GM19193 (cell line): ENCODE data around the gene WDCP.

ENCODE experiments used
- POLR2A ChIP-seq: IDR thresholded peaks from 4 replicates; pipeline ENCODE4 v1.6.1; 2011; ENCODE audit not compliant: insufficient read depth, insufficient read length; ENCODE audit errors: extremely low read depth

WDCP gene, protein sequence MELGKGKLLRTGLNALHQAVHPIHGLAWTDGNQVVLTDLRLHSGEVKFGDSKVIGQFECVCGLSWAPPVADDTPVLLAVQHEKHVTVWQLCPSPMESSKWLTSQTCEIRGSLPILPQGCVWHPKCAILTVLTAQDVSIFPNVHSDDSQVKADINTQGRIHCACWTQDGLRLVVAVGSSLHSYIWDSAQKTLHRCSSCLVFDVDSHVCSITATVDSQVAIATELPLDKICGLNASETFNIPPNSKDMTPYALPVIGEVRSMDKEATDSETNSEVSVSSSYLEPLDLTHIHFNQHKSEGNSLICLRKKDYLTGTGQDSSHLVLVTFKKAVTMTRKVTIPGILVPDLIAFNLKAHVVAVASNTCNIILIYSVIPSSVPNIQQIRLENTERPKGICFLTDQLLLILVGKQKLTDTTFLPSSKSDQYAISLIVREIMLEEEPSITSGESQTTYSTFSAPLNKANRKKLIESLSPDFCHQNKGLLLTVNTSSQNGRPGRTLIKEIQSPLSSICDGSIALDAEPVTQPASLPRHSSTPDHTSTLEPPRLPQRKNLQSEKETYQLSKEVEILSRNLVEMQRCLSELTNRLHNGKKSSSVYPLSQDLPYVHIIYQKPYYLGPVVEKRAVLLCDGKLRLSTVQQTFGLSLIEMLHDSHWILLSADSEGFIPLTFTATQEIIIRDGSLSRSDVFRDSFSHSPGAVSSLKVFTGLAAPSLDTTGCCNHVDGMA

GRCh38 chr2:24046930-24047702 is at the start of gene WDCP:
Gene WDCP (minus strand): TSS chr2:24047391. CDS start chr2:24039494, 7,897 bp downstream.
- TF ChIP-seq POLR2A = peak; percentile 92

DNA sequence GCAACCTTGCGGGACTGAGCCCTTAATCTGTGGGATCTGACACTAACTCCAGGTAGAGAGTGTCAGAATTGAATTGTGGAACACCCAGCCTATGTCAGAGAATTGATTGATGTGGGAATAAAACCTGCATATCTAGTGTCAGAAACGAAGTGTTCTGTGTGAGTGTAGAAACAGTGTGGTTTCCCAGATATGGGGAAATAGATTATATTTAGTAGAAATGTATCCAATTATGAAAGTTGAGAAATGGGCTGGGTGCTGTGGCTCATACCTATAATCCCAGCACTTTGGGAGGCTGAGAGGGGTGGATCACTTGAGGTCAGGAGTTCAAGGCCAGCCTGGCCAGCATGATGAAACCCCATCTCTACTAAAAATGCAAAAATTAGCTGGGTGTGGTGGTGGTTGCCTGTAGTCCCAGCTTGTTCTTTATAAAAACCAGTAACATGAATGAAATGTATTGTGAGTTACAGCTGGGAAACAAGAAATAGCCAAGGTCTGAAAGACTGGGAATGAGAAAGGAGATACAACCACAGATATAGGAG is 41.7 kb upstream of the WDCP start:
- no peak for TF ChIP-seq POLR2A

- no peak for TF ChIP-seq POLR2A
Observed at GRCh38 chr2:24087032-24087431, 39.8 kb upstream of the WDCP start.

DNA sequence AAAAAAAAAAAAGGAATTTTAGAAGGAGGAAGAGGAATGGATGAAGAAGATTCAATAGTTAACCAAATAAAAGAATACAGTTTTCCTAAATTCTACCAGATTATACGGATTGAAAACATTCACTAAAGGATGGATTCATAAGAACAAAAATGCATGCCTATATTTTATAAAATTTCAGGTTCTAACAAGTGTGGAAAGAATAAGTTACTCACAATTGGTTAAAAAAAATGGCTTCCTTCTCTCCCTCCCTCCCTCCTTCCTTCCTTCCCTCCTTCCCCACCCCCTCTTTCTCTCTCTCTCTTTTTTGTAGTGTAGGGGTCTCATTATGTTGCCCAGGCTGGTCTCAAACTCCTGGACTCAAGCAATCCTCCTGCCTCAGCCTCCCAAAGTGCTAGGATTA is 39.0 kb upstream of the WDCP start:
- TF ChIP-seq POLR2A = no peak

- no peak for TF ChIP-seq POLR2A
Observed at GRCh38 chr2:24085200-24085489, 38.0 kb upstream of the WDCP start.

- no peak for TF ChIP-seq POLR2A
Observed at GRCh38 chr2:24084386-24085199, 37.4 kb upstream of the WDCP start, which contains the start of gene TP53I3. Gene TP53I3 (minus strand): TSS chr2:24084834. CDS start chr2:24084326, 508 bp downstream.

DNA sequence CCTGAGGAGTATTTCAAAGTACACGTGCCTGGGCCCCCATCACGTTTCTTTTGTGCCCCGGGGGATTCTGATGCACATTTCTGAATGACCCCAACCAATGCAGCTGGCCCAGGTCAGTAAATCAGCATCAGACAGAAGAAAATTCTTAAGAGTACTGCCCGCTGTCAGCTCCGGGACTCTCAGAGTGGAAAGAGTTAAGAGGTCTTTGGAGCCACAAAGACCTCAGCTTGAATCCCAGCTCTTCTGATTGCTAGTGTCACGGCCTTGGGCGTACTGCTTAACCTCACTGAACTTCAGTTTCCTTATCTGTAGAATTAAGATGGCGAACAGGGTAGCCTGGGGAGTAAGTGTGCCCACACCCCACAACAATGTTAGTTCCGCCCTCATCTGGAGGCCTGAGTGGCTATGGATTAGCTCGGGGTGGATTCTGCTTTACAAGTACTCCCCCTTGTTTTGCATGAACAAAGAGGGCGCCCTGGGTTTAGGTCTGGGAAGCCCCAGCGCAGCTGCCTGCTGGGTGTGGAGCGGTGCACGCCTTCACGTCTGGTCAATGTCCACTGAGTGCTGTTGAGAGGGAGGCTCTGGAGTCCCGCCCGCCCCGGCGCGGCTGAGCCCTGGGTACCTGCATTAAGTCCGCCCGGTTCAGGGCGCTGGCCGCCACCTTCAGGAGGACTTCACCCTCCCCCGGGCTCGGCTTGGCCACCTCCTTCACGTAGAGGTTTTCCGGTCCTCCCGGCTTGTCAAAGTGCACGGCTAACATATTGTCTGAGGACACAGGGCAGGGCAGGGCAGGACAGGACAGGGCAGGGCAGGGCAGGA is 36.6 kb upstream of the WDCP start:
- TF ChIP-seq POLR2A = peak; percentile 77

DNA sequence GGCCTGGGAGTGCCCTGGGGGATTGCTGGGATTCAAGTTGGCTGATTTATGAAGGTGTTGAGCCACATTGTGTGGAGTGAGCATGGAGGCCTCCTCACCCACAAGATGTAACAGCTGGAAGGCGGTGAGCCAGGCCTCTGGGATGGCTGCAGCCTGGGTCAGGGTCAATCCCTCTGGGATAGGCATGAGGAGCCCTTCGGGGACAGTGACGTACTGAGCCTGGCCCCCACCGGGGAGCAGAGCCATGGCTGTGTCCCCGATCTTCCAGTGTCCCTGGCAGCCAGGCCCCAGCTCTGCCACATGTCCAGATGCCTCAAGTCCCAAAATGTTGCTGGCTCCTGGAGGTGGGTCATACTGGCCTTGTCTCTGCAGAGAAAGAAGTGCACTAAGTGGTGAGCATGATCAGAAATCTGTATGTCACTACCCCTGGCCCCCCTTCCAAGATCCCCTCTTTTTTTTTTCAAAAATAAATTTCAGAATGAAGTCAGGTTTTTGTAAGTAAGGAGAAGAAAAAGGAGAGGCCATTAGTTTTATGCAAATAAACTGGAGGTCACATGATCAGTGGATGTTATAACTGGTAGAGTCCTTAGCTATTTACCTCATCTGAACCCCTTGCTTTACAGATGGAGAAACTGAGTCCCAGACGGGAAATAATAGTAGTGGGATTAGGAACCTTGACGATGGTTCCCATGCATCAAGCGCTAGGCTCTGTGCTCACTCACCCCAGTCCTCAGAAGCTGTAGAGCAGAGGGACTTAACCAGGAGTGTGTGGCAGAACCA is 35.8 kb upstream of the WDCP start:
- TF ChIP-seq POLR2A = no peak

- no peak for TF ChIP-seq POLR2A
Observed at GRCh38 chr2:24080701-24081100, 33.5 kb upstream of the WDCP start.

DNA sequence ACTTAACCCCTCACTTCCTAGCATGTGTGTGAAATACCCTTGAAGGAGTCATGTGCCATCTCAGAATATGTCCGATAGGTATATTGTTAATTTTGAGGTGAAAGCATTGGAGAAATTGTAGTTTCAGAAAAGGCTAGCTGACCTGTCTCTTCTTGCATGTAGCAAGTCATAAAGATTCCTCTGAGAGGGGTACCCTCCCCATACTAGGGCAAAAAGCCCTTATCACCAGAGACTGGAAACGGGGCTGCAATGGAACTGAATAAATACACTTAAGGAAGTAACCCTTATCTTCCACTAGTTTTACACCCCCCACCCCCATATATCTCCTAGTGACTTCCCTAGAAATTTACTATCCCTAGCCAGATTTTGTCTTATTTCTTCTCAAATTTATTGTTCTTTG is 30.7 kb upstream of the WDCP start:
- no peak for TF ChIP-seq POLR2A

- no peak for TF ChIP-seq POLR2A
Observed at GRCh38 chr2:24077535-24077877, 30.3 kb upstream of the WDCP start.

DNA sequence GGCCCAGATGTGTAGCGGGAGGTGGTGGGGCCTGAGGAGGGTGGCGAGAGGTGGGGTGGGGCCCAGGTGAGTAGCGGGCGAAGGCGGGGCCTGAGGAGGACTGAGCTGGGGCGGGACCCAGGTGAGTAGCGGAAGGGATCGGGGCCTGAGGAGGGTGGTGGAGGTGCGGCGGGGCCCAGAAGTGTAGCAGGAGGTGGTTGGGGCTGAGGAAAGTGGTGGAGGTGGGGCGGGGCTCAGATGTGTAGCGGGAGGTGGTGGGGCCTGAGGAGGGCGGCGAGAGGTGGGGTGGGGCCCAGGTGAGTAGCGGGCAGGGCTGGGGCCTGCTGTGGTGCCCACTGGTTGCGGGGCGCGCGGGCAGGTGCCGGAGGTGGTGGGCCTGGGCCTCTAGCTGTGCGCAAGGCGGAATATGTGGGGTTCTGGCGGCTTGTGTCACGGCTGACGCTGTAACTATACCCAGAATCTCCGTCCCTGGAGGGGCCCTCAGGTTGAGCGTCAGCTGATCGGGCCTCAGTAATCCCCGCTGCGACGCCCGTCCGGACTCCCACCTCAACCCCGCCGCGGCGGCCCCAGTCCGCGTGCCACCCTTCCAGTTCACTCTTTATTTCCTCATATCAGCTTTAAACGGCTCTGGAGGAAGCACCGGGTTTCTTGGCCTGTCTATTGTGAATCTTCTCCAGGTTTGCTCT is 29.8 kb upstream of the WDCP start:
- TF ChIP-seq POLR2A = peak; percentile 8
